ENCODE results near the gene GRK5.
"Not testable (repeated sequence)": the region's sequence is repeated elsewhere in the genome, so short reads cannot be mapped to it uniquely, and the experiment has no call there.

GRK5 gene

DNA sequence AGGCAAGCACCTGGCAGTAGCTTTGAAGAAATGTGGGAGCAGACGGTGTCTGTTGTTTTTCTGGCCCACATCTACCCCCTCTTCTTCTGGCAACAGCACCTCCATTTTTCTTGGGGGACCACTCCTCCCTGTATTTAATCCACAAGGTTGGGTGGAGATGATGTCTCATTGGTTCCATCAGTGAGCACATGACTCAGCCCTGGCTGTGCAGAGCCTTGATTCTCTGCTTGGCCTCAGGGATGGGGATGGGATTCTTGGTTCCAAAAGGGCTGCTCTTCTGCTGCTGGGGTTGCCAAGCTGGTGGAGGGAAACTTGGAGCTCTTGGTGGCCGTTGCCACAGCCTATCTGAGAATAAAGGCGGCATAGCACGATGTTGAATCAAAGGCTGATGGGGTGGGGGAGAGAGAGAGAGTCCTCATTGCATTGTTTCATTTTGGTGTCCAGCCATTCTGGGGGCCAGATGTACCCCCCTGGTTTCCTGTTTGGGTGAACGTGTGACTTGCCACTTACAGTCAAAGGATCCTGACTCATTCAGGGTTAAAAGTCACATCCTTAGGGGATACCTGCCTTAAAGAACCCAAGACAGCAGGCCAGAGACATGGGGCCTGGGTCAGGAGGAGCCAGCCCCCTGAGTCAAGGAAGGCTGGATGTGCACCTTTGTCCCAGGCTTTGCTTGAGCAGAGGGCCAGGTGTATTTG lies 25.9 kb downstream of the GRK5 start:
- no peak for DNase-seq (ENCODE audit: low read depth)
- TF ChIP-seq, protein P1, sequence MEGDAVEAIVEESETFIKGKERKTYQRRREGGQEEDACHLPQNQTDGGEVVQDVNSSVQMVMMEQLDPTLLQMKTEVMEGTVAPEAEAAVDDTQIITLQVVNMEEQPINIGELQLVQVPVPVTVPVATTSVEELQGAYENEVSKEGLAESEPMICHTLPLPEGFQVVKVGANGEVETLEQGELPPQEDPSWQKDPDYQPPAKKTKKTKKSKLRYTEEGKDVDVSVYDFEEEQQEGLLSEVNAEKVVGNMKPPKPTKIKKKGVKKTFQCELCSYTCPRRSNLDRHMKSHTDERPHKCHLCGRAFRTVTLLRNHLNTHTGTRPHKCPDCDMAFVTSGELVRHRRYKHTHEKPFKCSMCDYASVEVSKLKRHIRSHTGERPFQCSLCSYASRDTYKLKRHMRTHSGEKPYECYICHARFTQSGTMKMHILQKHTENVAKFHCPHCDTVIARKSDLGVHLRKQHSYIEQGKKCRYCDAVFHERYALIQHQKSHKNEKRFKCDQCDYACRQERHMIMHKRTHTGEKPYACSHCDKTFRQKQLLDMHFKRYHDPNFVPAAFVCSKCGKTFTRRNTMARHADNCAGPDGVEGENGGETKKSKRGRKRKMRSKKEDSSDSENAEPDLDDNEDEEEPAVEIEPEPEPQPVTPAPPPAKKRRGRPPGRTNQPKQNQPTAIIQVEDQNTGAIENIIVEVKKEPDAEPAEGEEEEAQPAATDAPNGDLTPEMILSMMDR (conservative IDR thresholded peaks at IDR 0.05; ENCODE audit: low read depth, low read length): no peak
- H3K4me3 ChIP-seq (ENCODE audit: low read depth, low read length): no peak overlapping the region

DNA sequence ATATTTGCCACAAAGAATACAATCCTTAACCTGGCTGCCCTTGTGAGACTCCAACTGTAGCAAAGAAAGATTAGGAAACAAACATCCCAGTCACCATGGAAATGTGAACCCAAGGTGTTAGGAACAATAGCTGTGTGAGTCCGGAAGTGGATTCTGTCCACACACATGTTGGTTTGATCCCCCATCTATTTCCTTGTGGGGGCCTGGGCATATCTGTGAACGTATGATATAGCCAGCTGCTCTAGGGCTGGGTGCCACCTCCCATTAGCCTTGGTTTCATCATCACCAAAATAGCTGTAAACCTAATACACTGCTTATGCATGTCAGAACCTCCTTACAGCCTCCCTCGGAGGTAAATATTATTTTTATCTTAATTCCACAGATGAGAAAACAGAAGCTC lies 26.4 kb downstream of the GRK5 start:
- peak; percentile 71 for DNase-seq (ENCODE audit: low read depth)
- H3K4me3 ChIP-seq (ENCODE audit: low read depth, low read length): no peak overlapping the region
- TF ChIP-seq, protein P1 (conservative IDR thresholded peaks at IDR 0.05; ENCODE audit: low read depth, low read length): no peak

DNA sequence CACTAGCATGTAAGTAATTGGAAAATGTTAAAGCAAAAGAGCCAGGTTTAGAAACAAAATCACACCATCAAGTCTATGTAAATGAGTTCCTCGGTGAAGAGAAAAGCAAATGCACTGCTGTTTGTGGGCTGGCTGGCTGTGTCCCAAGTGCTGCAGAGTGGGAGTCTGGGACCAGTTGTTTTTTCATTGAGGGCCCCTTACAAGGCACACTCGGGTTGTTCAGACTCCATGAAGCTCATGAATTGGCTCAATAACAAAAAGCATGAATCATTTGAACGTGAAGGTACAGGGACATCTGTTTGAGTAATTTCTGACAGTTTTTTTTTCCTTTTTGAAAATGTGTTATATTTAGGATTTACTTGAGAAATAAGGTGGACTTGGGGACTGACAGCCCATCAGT lies 28.0 kb downstream of the GRK5 start:
- H3K4me3 ChIP-seq (ENCODE audit: low read depth, low read length): no peak overlapping the region
- DNase-seq (ENCODE audit: low read depth): peak; percentile 85
- TF ChIP-seq, protein P1 (conservative IDR thresholded peaks at IDR 0.05; ENCODE audit: low read depth, low read length): no peak

DNA sequence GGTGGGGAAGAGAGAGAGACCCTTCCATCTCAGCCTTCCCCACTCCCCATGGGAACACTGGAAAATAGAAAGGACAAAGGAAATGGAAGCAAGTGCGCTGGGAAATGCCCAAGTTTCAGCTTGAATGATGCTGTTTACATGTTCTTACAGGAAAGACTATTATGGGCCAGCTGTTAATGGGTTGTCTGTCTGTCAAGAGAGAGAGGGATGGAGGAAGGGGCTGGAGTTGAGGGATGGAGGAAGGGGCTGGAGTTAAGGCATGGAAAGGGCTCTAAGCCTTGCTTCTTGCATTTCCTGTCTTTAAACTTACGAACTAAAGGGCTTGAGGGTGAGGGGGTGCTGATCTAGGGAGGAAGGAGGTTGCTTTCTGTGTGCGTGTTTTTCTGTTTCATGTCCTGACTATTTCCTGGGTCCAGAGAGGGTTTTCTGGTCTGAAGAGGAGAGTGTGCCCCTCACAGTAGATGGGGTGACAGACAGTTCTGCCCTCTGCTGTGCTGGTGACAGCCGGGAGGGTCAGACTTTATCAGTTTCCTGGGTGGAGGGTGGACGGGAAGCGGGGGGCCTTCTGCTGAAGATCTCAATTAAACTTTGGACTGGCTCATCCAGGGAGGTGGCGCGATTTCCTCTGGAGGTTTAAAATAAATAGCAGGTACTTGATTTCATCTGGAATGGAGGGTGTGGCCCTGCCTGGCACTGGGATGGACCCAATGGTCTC lies 30.5 kb downstream of the GRK5 start:
- no peak overlapping the region for H3K4me3 ChIP-seq (ENCODE audit: low read depth, low read length)
- no peak for DNase-seq (ENCODE audit: low read depth)
- TF ChIP-seq, protein P1 (conservative IDR thresholded peaks at IDR 0.05; ENCODE audit: low read depth, low read length): no peak

DNA sequence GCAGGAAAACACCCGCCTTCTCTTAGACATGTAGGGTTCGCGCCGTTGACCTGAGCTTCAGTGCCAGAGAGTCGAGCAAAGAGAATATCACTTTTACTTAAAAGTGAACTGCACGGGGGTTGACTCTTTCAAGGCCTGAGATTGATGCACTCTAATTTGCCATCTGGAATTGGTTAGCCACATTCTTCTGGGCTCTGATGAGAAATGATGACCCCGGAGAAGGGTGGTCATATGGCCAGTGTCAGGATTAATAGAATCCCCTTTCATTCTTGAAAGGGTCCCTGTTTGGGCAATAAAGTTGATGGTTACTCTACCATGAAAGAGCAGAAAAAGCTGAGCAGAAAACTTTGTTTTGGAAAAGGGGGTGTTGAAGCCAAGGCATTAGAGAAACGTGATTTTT lies 31.2 kb downstream of the GRK5 start:
- H3K4me3 ChIP-seq (ENCODE audit: low read depth, low read length): no peak overlapping the region
- no peak for DNase-seq (ENCODE audit: low read depth)
- TF ChIP-seq, protein P1 (conservative IDR thresholded peaks at IDR 0.05; ENCODE audit: low read depth, low read length): no peak

DNA sequence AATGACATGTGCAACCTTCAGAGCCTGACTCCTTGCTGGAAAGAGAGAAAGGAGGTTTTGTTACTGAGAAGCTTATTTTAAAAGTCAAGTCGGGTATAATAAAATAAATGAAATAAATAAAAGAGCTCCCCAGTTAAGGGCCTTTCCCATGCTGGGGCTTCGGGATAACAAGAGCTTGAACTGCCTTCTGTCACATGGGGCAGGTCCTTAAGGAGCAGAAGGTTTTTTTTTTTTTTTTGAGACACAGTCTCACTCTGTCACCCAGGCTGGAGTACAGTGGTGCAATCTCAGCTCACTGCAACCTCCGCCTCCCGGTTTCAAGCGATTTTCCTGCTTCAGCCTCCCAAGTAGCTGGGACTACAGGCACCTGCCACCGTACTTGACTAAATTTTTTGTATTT lies 31.6 kb downstream of the GRK5 start:
- not testable (repeated sequence) for H3K4me3 ChIP-seq (ENCODE audit: low read depth, low read length)

DNA sequence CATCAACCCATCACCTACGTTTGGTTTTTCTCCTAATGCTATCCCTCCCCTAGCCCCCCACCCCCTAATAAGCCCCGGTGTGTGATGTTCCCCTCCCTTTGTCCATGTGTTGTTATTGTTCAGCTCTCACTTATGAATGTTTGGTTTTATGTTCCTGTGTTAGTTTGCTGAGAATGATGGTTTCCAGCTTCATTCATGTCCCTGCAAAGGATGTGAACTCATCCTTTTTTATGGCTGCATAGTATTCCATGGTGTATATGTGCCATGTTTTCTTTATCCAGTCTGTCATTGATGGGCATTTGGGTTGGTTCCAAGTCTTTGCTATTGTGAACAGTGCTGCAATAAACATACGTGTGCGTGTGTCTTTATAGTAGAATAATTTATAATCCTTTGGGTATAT lies 32.3 kb downstream of the GRK5 start:
- H3K4me3 ChIP-seq (ENCODE audit: low read depth, low read length); DNase-seq (ENCODE audit: low read depth): not testable (repeated sequence)

More for the DNA sequence above, 31.6 kb downstream of the GRK5 start:
- DNase-seq (ENCODE audit: low read depth): not testable (repeated sequence)

DNA sequence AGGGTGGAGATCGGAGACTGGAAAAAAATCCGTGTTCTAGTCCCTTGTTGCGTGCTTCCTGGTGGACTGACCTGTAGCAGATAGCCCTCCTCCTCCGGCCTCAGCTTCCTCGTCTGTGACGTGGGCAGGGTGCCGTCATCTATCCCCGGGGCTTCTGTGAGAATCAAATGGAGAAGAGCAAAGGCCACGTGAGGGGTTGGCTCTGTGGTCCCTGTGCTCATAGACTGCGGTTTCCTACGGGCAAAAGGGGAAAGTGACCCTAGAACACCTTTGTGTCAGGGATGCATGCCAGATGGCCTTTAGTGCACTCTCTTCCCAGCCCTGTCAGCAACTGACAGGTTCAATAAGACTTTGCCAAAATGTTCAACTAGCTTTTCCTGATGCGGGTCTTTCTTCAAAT lies 33.7 kb downstream of the GRK5 start:
- TF ChIP-seq, protein P1 (conservative IDR thresholded peaks at IDR 0.05; ENCODE audit: low read depth, low read length): no peak
- no peak overlapping the region for H3K4me3 ChIP-seq (ENCODE audit: low read depth, low read length)
- DNase-seq (ENCODE audit: low read depth): no peak

All from choroid plexus epithelial cell (primary cell).